Kasumi-1 (cell line): ENCODE measurements around the gene CMIP.
A peak's percentile ranks its signal among the peaks of the same experiment; 100 is the strongest.

Experiments used
- DNase-seq, 2 experiments: peaks; one replicate each; lab custom pipeline; 2025; lab: John Stamatoyannopoulos, UW

CMIP gene

GRCh38 chr16:81462683-81463082, 18.1 kb downstream of the CMIP start:
- DNase-seq = no peak

GRCh38 chr16:81463296-81463890, 18.8 kb downstream of the CMIP start:
- DNase-seq = no peak

- no peak for DNase-seq
These were observed 19.7 kb downstream of the CMIP start for GRCh38 chr16:81464279-81464678.

- DNase-seq = no peak
These were observed 20.9 kb downstream of the CMIP start for GRCh38 chr16:81465375-81465943.

- no peak for DNase-seq
These were observed 21.9 kb downstream of the CMIP start for GRCh38 chr16:81466356-81466980.

GRCh38 chr16:81467072-81467471, 22.5 kb downstream of the CMIP start:
- DNase-seq = no peak

GRCh38 chr16:81467815-81468214, 23.2 kb downstream of the CMIP start:
- DNase-seq = no peak

GRCh38 chr16:81468269-81468902, 23.8 kb downstream of the CMIP start:
- no peak for DNase-seq

- no peak for DNase-seq
These were observed 24.6 kb downstream of the CMIP start for GRCh38 chr16:81469183-81469677.

GRCh38 chr16:81469710-81470535, 25.3 kb downstream of the CMIP start:
- peak; percentile 99 for DNase-seq

- DNase-seq = no peak
These were observed 26.4 kb downstream of the CMIP start for GRCh38 chr16:81470796-81471636.

- no peak for DNase-seq
These were observed 27.3 kb downstream of the CMIP start for GRCh38 chr16:81471882-81472281.

- DNase-seq = no peak
These were observed 27.8 kb downstream of the CMIP start for GRCh38 chr16:81472391-81472790.

GRCh38 chr16:81473066-81473488, 28.5 kb downstream of the CMIP start:
- no peak for DNase-seq

- DNase-seq = no peak
These were observed 28.9 kb downstream of the CMIP start for GRCh38 chr16:81473558-81473957.

- no peak for DNase-seq
These were observed 29.7 kb downstream of the CMIP start for GRCh38 chr16:81473969-81474959.

GRCh38 chr16:81477697-81478693, 33.4 kb downstream of the CMIP start:
- DNase-seq = no peak

GRCh38 chr16:81478876-81479511, 34.4 kb downstream of the CMIP start:
- peak; percentile 48 to 49 for DNase-seq
